Vagina (tissue), 2 donors: ENCODE measurements around the gene HELB. TPM values are rescaled to one million over a fixed set of nuclear protein-coding genes. Genes with fewer than 3 reads are reported as not detected.
"Not testable (repeated sequence)": the region's sequence is repeated elsewhere in the genome, so short reads cannot be mapped to it uniquely, and the experiment has no call there.

Source experiments
- DNase-seq, 2 donors: peaks; one replicate each; pipeline ENCODE4 v3.0.0-alpha.2; 2017; ENCODE audit errors: extremely low spot score in 2 of 2
- H3K27ac ChIP-seq: fragments of 200-600 bp; sonication (generic); one replicate; pipeline ENCODE4 v1.5.1; 2019
- H3K27me3 ChIP-seq: fragments of 200-600 bp; sonication (generic); one replicate; pipeline ENCODE4 v1.5.1; 2019
- H3K36me3 ChIP-seq, 2 donors: fragments of 200-600 bp; sonication (generic); one replicate each; pipeline ENCODE4 v1.5.1; 2017 to 2019
- H3K4me1 ChIP-seq: fragments of 200-600 bp; sonication (generic); one replicate; pipeline ENCODE4 v1.5.1; 2019
- H3K4me3 ChIP-seq, 2 donors: fragments of 200-600 bp; sonication (generic); 1 replicate in 1 of 2; 2 replicates in 1 of 2; pipeline ENCODE4 v1.5.1; 2016 to 2019
- H3K9me3 ChIP-seq: fragments of 200-600 bp; sonication (generic); one replicate; pipeline ENCODE4 v1.5.1; 2019
- CTCF ChIP-seq, 3 experiments: fragments of 450-650 bp in 2 of 3; fragments of 200-600 bp in 1 of 3; sonication (generic) in 1 of 3; IDR thresholded peaks; one replicate each; pipeline ENCODE4 v1.5.1; 2017 to 2019; ENCODE audit warnings: antibody characterized with exemption in 3 of 3, mild to moderate bottlenecking in 2 of 3, moderate library complexity in 2 of 3
- POLR2A ChIP-seq, 2 donors: fragments of 450-650 bp; IDR thresholded peaks; one replicate each; pipeline ENCODE4 v1.6.1; 2017; ENCODE audit warnings: antibody characterized with exemption in 2 of 2, mild to moderate bottlenecking in 2 of 2, moderate library complexity in 2 of 2
- POLR2AphosphoS5 ChIP-seq, 2 donors: sonication (generic); formaldehyde crosslinking; IDR thresholded peaks; one replicate each; pipeline ENCODE4 v1.9.0; 2017; ENCODE audit warnings: antibody characterized with exemption in 2 of 2, mild to moderate bottlenecking in 2 of 2, low read depth in 1 of 2; ENCODE audit not compliant: insufficient read depth in 1 of 2
- intact Hi-C: fragments of 100-400 bp; cut with DNase I; formaldehyde crosslinking; loops from one replicate; pipeline ENCODE4 v1.15.1; 2023
- total RNA-seq: library from RNA; depleted of rRNA; stranded (reverse); fragments of >200 nt; gene quantifications from one replicate; pipeline ENCODE4 v1.2.3, GENCODE V29; 2016

The HELB gene
- total RNA-seq, 1 donor from 2014 or later, result 5.2 TPM

GRCh38 chr12:66297080-66297479 is 5.2 kb upstream of the HELB start:
- H3K4me3 ChIP-seq, result no peak overlapping the region
- no peaks in the 10 kb centered on the region for H3K4me1 ChIP-seq
- no peaks in the 10 kb centered on the region for H3K9me3 ChIP-seq
- H3K27ac ChIP-seq, result no peak overlapping the region
- intact Hi-C loops, result no loop called here
- no peak for DNase-seq
- H3K27me3 ChIP-seq, result no peaks in the 10 kb centered on the region
- H3K36me3 ChIP-seq, result no peaks in the 10 kb centered on the region
- TF ChIP-seq POLR2AphosphoS5 (IDR thresholded peaks at IDR 0.05; ENCODE audit: insufficient read depth in 1 of 2, low read depth in 1 of 2) (no peak), POLR2A (IDR thresholded peaks at IDR 0.05) (no peak), CTCF (IDR thresholded peaks at IDR 0.05) (no peak)

- Histone ChIP-seq H3K36me3 (no peaks in the 10 kb centered on the region), H3K27me3 (no peaks in the 10 kb centered on the region), H3K9me3 (no peaks in the 10 kb centered on the region), H3K4me1 (no peaks in the 10 kb centered on the region), H3K4me3 (no peak overlapping the region), H3K27ac (no peak overlapping the region)
- TF ChIP-seq CTCF (IDR thresholded peaks at IDR 0.05), result no peak
- TF ChIP-seq POLR2A (IDR thresholded peaks at IDR 0.05), result no peak
- TF ChIP-seq POLR2AphosphoS5 (IDR thresholded peaks at IDR 0.05; ENCODE audit: insufficient read depth in 1 of 2, low read depth in 1 of 2), result no peak
- no peak for DNase-seq
- intact Hi-C loops, result no loop called here
These were observed 4.4 kb upstream of the HELB start for GRCh38 chr12:66297923-66298322.

GRCh38 chr12:66302827-66303169 is 505 bp downstream of the HELB start:
- Histone ChIP-seq H3K36me3 (no peaks in the 10 kb centered on the region), H3K4me1 (peaks cover 14% of the 10 kb centered on the region), H3K4me3 (peak overlapping the region; percentile 60 to 62), H3K9me3 (no peaks in the 10 kb centered on the region), H3K27me3 (no peaks in the 10 kb centered on the region), H3K27ac (peak overlapping the region; percentile 56)
- intact Hi-C loops, result no loop called here
- TF ChIP-seq CTCF (IDR thresholded peaks at IDR 0.05), result no peak
- TF ChIP-seq POLR2A (IDR thresholded peaks at IDR 0.05), result no peak
- no peak for TF ChIP-seq POLR2AphosphoS5 (IDR thresholded peaks at IDR 0.05; ENCODE audit: insufficient read depth in 1 of 2, low read depth in 1 of 2)
- DNase-seq, result no peak

GRCh38 chr12:66303316-66303804 is 1.1 kb downstream of the HELB start:
- H3K36me3 ChIP-seq, intact Hi-C loops, H3K9me3 ChIP-seq, H3K27me3 ChIP-seq, H3K27ac ChIP-seq, DNase-seq: not testable (repeated sequence)
- Histone ChIP-seq H3K4me1 (peaks cover 14% of the 10 kb centered on the region), H3K4me3 (peak overlapping the region; percentile 12 to 60)

- intact Hi-C loops, result no loop called here
- no peak for DNase-seq
- Histone ChIP-seq H3K4me1 (peaks cover 14% of the 10 kb centered on the region), H3K9me3 (no peaks in the 10 kb centered on the region), H3K4me3 (no peak overlapping the region), H3K36me3 (no peaks in the 10 kb centered on the region), H3K27ac (no peak overlapping the region), H3K27me3 (no peaks in the 10 kb centered on the region)
- TF ChIP-seq POLR2AphosphoS5 (IDR thresholded peaks at IDR 0.05; ENCODE audit: insufficient read depth in 1 of 2, low read depth in 1 of 2), result no peak
- no peak for TF ChIP-seq POLR2A (IDR thresholded peaks at IDR 0.05)
- no peak for TF ChIP-seq CTCF (IDR thresholded peaks at IDR 0.05)
These were observed 2.1 kb downstream of the HELB start for GRCh38 chr12:66304296-66304900.
